ENCODE measurements around the gene COL5A2.

Gene COL5A2

DNA sequence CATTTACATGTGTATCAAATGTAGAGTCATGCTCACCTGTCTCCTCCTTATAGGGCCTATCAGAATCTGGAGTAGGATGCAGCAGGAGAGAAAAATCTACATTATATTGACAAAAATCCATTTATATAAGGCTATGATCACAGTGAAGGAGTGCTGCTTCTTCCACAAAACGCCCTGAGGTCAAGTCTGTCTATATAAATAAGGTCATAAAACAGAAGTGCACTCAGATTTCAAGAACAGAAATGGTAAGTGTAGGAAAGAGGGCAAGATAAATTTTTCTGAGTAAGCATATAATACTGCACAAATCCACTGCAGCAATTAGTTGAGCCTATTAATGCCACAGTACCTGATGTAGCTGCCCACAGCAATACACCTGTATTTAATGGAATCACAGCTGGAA lies 51.8 kb downstream of the COL5A2 start:
- ATAC-seq (ENCODE audit: insufficient read depth, low read depth) (no peak), DNase-seq (no peak)
- TF ChIP-seq EZH2 (IDR thresholded peaks at IDR 0.05; ENCODE audit: borderline replicate concordance, low read depth, low read length, severe bottlenecking): no peak
- TF ChIP-seq, protein P1, sequence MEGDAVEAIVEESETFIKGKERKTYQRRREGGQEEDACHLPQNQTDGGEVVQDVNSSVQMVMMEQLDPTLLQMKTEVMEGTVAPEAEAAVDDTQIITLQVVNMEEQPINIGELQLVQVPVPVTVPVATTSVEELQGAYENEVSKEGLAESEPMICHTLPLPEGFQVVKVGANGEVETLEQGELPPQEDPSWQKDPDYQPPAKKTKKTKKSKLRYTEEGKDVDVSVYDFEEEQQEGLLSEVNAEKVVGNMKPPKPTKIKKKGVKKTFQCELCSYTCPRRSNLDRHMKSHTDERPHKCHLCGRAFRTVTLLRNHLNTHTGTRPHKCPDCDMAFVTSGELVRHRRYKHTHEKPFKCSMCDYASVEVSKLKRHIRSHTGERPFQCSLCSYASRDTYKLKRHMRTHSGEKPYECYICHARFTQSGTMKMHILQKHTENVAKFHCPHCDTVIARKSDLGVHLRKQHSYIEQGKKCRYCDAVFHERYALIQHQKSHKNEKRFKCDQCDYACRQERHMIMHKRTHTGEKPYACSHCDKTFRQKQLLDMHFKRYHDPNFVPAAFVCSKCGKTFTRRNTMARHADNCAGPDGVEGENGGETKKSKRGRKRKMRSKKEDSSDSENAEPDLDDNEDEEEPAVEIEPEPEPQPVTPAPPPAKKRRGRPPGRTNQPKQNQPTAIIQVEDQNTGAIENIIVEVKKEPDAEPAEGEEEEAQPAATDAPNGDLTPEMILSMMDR (IDR thresholded peaks at IDR 0.05; ENCODE audit: borderline replicate concordance, extremely low read depth, low read length, poor library complexity, severe bottlenecking): no peak
- Histone ChIP-seq H3K4me3 (ENCODE audit: low read depth in 1 of 2, low read length in 2 of 2) (no peak overlapping the region), H3K27me3 (ENCODE audit: insufficient read depth, low read length, poor library complexity) (peaks cover 2% of the 10 kb centered on the region), H3K4me1 (ENCODE audit: insufficient read depth, low read length) (no peaks in the 10 kb centered on the region), H2AFZ (ENCODE audit: low read depth, low read length) (no peak overlapping the region), H3K36me3 (ENCODE audit: insufficient read depth, low read length) (no peaks in the 10 kb centered on the region), H3K9ac (ENCODE audit: low read depth, low read length) (no peak overlapping the region), H3K27ac (ENCODE audit: low read length) (no peak overlapping the region), H3K9me3 (ENCODE audit: insufficient read depth, low read length, severe bottlenecking) (no peaks in the 10 kb centered on the region), H3K79me2 (ENCODE audit: insufficient read depth, low read length) (no peaks in the 10 kb centered on the region), H3K4me2 (ENCODE audit: insufficient read depth, low read length) (no peak overlapping the region), H4K20me1 (ENCODE audit: insufficient read depth, low read length) (no peaks in the 10 kb centered on the region)

DNA sequence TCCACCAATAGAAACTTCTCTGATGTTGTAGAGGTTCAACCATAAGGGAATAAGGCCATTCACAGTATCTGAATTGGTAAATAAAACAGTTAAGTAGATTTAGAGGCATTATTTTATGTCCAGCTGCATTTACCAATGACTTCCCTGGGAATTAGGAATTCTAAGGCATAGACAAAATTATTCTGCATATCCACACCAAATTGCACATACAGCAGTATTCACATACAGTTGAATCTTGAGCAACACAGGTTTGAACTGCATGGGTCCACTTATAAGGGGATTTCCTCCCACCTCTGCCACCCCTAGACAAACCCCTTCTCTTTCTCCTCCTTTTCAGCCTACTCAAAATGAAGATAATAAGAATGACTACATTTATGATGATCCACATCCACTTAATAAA lies 54.4 kb downstream of the COL5A2 start:
- no peaks in the 10 kb centered on the region for H3K36me3 ChIP-seq (ENCODE audit: insufficient read depth, low read length)
- no peaks in the 10 kb centered on the region for H3K79me2 ChIP-seq (ENCODE audit: insufficient read depth, low read length)
- H3K9ac ChIP-seq (ENCODE audit: low read depth, low read length): no peak overlapping the region
- DNase-seq: no peak
- H3K4me1 ChIP-seq (ENCODE audit: insufficient read depth, low read length): no peaks in the 10 kb centered on the region
- H4K20me1 ChIP-seq (ENCODE audit: insufficient read depth, low read length): no peaks in the 10 kb centered on the region
- ATAC-seq (ENCODE audit: insufficient read depth, low read depth): no peak
- no peak overlapping the region for H2AFZ ChIP-seq (ENCODE audit: low read depth, low read length)
- no peak overlapping the region for H3K4me3 ChIP-seq (ENCODE audit: low read depth in 1 of 2, low read length in 2 of 2)
- peaks cover 2% of the 10 kb centered on the region for H3K27me3 ChIP-seq (ENCODE audit: insufficient read depth, low read length, poor library complexity)
- H3K27ac ChIP-seq (ENCODE audit: low read length): no peak overlapping the region
- H3K9me3 ChIP-seq (ENCODE audit: insufficient read depth, low read length, severe bottlenecking): no peaks in the 10 kb centered on the region
- TF ChIP-seq EZH2 (IDR thresholded peaks at IDR 0.05; ENCODE audit: borderline replicate concordance, low read depth, low read length, severe bottlenecking): no peak
- TF ChIP-seq, protein P1 (IDR thresholded peaks at IDR 0.05; ENCODE audit: borderline replicate concordance, extremely low read depth, low read length, poor library complexity, severe bottlenecking): no peak
- H3K4me2 ChIP-seq (ENCODE audit: insufficient read depth, low read length): no peak overlapping the region

DNA sequence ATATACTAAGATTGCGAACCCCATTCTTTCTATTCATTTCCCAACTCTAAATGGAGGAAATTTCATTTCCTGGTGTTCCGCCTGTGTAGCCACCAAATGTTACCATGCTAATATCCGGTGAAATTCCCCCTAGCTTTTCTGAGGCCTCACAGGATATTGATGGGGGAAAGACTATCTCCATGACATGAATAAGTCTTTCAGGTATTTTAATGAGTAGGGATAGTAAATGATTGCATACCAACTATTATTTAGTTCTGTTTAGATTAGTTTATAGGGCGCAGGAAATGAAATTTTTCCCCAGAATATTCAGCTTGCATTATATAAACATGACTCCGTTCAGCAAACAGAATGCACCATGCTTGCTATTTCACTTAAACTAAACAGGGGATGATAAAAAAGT lies 55.4 kb downstream of the COL5A2 start:
- Histone ChIP-seq H2AFZ (ENCODE audit: low read depth, low read length) (no peak overlapping the region), H3K9me3 (ENCODE audit: insufficient read depth, low read length, severe bottlenecking) (no peaks in the 10 kb centered on the region), H3K4me2 (ENCODE audit: insufficient read depth, low read length) (no peak overlapping the region), H3K27ac (ENCODE audit: low read length) (no peak overlapping the region), H3K36me3 (ENCODE audit: insufficient read depth, low read length) (no peaks in the 10 kb centered on the region), H3K9ac (ENCODE audit: low read depth, low read length) (no peak overlapping the region), H3K4me3 (ENCODE audit: low read depth in 1 of 2, low read length in 2 of 2) (no peak overlapping the region), H3K27me3 (ENCODE audit: insufficient read depth, low read length, poor library complexity) (peaks cover 2% of the 10 kb centered on the region), H4K20me1 (ENCODE audit: insufficient read depth, low read length) (no peaks in the 10 kb centered on the region), H3K4me1 (ENCODE audit: insufficient read depth, low read length) (no peaks in the 10 kb centered on the region), H3K79me2 (ENCODE audit: insufficient read depth, low read length) (no peaks in the 10 kb centered on the region)
- no peak for ATAC-seq (ENCODE audit: insufficient read depth, low read depth)
- no peak for TF ChIP-seq EZH2 (IDR thresholded peaks at IDR 0.05; ENCODE audit: borderline replicate concordance, low read depth, low read length, severe bottlenecking)
- TF ChIP-seq, protein P1 (IDR thresholded peaks at IDR 0.05; ENCODE audit: borderline replicate concordance, extremely low read depth, low read length, poor library complexity, severe bottlenecking): no peak
- DNase-seq: no peak

DNA sequence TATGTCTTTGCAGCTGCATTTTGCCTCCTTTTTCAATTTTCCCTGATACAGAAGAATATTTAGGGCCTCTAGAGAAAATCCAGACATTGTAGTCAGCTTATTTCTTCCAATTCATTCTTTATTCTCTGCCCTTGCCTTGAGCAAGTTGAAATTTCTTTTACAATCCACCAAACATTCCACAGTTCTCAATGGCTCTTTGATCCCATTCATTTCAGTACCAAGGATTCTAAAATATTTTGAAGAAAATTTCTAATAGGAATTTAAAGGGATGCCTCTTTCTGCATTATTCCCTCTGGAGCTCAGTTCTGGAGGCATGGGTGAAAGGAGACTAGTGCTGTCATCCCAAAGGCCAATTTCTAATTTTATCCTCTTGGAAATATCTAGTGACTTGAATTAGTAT lies 61.2 kb downstream of the COL5A2 start:
- Histone ChIP-seq H3K9ac (ENCODE audit: low read depth, low read length) (no peak overlapping the region), H3K27me3 (ENCODE audit: insufficient read depth, low read length, poor library complexity) (peaks cover 4% of the 10 kb centered on the region), H3K4me3 (ENCODE audit: low read depth in 1 of 2, low read length in 2 of 2) (no peak overlapping the region), H3K27ac (ENCODE audit: low read length) (no peak overlapping the region), H3K4me1 (ENCODE audit: insufficient read depth, low read length) (no peaks in the 10 kb centered on the region), H3K4me2 (ENCODE audit: insufficient read depth, low read length) (no peak overlapping the region), H3K36me3 (ENCODE audit: insufficient read depth, low read length) (no peaks in the 10 kb centered on the region), H3K79me2 (ENCODE audit: insufficient read depth, low read length) (no peaks in the 10 kb centered on the region), H4K20me1 (ENCODE audit: insufficient read depth, low read length) (no peaks in the 10 kb centered on the region), H2AFZ (ENCODE audit: low read depth, low read length) (no peak overlapping the region), H3K9me3 (ENCODE audit: insufficient read depth, low read length, severe bottlenecking) (no peaks in the 10 kb centered on the region)
- DNase-seq: no peak
- no peak for TF ChIP-seq EZH2 (IDR thresholded peaks at IDR 0.05; ENCODE audit: borderline replicate concordance, low read depth, low read length, severe bottlenecking)
- TF ChIP-seq, protein P1 (IDR thresholded peaks at IDR 0.05; ENCODE audit: borderline replicate concordance, extremely low read depth, low read length, poor library complexity, severe bottlenecking): no peak
- no peak for ATAC-seq (ENCODE audit: insufficient read depth, low read depth)

All from DND-41 (cell line).